NK-92 (cell line): ENCODE measurements around the gene STARD4.

Source experiments
- DNase-seq: peaks from one replicate; lab custom pipeline; 2025; ENCODE audit not compliant: unreplicated experiment; lab: John Stamatoyannopoulos, UW

The STARD4 gene

DNA sequence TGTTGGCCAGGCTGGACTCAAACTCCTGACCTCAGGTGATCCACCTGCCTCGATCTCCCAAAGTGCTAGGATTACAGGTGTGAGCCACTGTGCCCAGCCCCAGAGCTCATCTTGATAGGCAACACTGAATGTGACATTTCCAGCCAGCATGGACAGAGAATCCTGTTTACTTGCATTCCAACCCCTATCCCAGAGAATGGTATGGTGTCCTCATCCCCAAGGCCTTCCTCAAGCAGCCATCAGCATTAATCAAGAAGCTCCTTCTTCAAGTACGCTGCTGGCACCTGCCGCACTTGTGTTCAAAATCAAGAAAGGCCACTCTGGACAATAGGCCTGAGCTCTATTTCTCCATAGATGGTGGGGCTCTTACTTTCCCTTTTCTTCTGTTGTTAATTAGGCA, 40.2 kb downstream of the STARD4 start:
- DNase-seq: no peak

GRCh38 chr5:111469903-111470302, 42.4 kb downstream of the STARD4 start:
- DNase-seq: no peak

GRCh38 chr5:111469293-111469896, 42.9 kb downstream of the STARD4 start:
- DNase-seq: no peak

DNA sequence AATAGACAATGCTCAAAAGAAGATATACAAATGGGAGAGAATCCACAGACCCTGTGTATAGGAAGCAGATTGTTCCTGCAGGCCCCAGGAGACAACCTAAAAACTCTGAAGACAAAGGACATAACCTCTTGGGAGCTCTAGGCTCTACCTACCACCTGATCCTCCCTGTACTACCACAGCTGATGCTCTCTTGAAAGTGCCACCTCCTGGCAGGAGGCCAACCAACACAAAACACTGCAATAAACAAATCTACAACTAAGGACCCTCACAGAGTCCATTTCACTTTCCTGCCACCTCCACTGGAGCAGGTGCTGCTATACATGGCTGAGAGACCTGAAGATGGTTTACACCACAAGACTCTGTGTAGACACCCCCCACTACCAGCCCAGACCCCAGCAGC, 49.0 kb downstream of the STARD4 start:
- DNase-seq: no peak

- no peak for DNase-seq
Measured at GRCh38 chr5:111461934-111462333, 50.4 kb downstream of the STARD4 start.

DNA sequence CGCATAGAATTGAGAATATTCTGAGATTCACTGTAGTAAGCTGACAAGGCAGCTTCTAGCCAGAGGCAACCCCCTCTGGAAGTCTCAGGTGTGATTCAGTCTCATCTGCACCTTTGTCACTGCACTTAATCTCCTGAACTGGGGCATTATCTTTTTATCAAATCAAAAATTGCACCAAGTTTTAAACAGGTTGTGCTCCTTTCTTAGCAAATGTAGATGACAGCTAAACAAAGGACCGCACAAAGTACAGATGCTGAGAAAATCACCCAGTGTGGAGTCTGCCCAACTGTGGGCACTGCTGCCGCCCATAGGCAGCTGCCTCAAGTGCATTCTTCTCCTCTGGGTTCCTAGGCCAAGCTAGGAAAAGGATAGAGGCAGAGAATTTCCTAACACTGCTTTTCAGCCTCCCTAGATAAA, 51.1 kb downstream of the STARD4 start:
- no peak for DNase-seq

GRCh38 chr5:111454776-111455175, 57.6 kb downstream of the STARD4 start:
- no peak for DNase-seq

DNA sequence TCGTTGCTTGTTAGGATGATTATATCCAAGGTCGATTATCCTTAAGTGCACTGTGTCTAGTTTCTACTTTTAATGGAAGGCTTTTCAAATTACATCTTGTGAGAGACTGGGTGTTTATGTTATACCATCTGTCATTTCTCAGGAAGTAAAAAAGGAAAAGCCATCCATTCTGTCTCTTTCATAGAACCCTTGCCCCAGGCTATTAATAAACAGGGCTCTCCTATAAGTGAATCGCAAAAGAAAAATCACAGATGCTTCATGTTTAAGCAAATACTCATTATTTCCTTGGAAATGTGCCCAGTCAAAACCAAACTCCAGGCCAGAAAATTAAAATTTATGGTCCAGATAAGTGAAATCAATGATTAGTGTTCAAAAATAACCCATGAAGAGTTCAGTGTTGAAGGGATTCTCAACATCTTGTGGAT, 58.1 kb downstream of the STARD4 start:
- no peak for DNase-seq

DNA sequence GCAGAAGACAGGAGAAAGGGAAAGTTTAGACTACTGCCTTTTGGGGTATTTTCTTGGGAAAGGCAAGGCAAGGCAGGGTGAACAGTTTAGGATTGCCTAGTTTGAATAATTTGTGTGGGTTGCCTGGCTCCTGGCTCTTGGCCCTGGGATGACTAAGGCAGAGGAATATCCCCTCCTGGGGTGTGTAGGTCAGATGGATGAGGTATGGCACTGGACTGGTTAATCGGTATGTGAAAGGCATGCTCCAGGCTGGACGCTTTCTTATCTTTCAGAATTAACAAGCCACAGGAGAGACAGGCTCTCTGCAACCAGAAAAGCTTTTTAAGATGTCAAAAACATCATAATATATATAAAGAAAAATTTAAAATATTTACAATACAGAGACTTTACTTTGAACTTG, 58.6 kb downstream of the STARD4 start:
- DNase-seq: no peak

- DNase-seq: no peak
Measured at GRCh38 chr5:111453295-111453694, 59.0 kb downstream of the STARD4 start.

- no peak for DNase-seq
Measured at GRCh38 chr5:111447822-111448221, 64.5 kb downstream of the STARD4 start.

DNA sequence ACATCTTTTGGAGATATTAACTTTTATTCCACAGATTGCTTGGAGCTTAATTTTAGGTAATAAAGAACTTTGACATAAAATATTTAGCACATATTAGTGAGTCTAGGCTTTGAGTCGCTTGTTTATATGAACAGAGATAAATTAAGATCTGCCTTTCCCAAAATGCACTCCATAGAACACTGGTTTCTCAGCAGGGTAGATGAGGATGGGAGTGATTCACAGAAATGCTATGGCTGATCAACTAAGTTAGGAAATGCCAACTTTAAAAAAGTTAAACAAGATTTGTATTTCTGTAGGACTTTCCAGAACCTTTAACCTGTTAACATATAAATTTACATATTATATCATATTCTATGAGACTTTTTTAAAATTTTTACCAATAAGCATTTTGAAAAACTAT, 65.2 kb downstream of the STARD4 start:
- no peak for DNase-seq
